A172 (cell line): Measurements from ENCODE around the gene FBXO17. TPM values are rescaled to one million over a fixed set of nuclear protein-coding genes. Genes with fewer than 3 reads are reported as not detected.
A peak's percentile ranks its signal among the peaks of the same experiment; 100 is the strongest.
"Not testable (repeated sequence)": the region's sequence is repeated elsewhere in the genome, so short reads cannot be mapped to it uniquely, and the experiment has no call there.

Experiments used
- DNase-seq: peaks from one replicate; pipeline ENCODE4 v3.0.0-alpha.2; 2015; ENCODE audit warnings: low spot score
- total RNA-seq: library from RNA; depleted of rRNA; stranded (reverse); fragments of >200 nt; shearing (Covaris generic); gene quantifications from 2 replicates; pipeline ENCODE4 v1.2.3, GENCODE V29; 2014

The FBXO17 gene
- total RNA-seq, 1 experiment from 2014 or later, result 21.9 TPM

- DNase-seq, result no peak
These were observed 30.5 kb downstream of the FBXO17 start for GRCh38 chr19:38944981-38945506.

- DNase-seq, result no peak
These were observed 32.9 kb downstream of the FBXO17 start for GRCh38 chr19:38942471-38943181.

- DNase-seq, result no peak
These were observed 33.6 kb downstream of the FBXO17 start for GRCh38 chr19:38941979-38942378.

- not testable (repeated sequence) for DNase-seq
These were observed 34.1 kb downstream of the FBXO17 start for GRCh38 chr19:38941466-38941865.

- DNase-seq, result no peak
These were observed 35.6 kb downstream of the FBXO17 start for GRCh38 chr19:38939957-38940356.

GRCh38 chr19:38933544-38933943, 42.0 kb downstream of the FBXO17 start:
- no peak for DNase-seq

GRCh38 chr19:38932425-38933179, 42.9 kb downstream of the FBXO17 start:
- DNase-seq, result no peak

- DNase-seq, result no peak
These were observed 44.1 kb downstream of the FBXO17 start for GRCh38 chr19:38931521-38931793.

- DNase-seq, result peak; percentile 99
These were observed 44.6 kb downstream of the FBXO17 start, which contains the start of gene MRPS12 for GRCh38 chr19:38930776-38931520. Gene MRPS12 (plus strand): TSS chr19:38930944. CDS start chr19:38931295, 351 bp downstream.

- peak; percentile 93 for DNase-seq
These were observed 45.4 kb downstream of the FBXO17 start, which contains the start of gene SARS2 for GRCh38 chr19:38929929-38930775. Gene SARS2 (minus strand): TSS chr19:38930763. CDS start chr19:38930736, 27 bp downstream.

GRCh38 chr19:38928391-38929001, 47.0 kb downstream of the FBXO17 start:
- no peak for DNase-seq

- no peak for DNase-seq
These were observed 51.2 kb downstream of the FBXO17 start for GRCh38 chr19:38924388-38924787.

GRCh38 chr19:38922482-38922881, 53.1 kb downstream of the FBXO17 start:
- DNase-seq, result no peak

GRCh38 chr19:38921420-38922274, 53.9 kb downstream of the FBXO17 start:
- no peak for DNase-seq

- DNase-seq, result no peak
These were observed 54.7 kb downstream of the FBXO17 start for GRCh38 chr19:38920602-38921419.

- no peak for DNase-seq
These were observed 55.5 kb downstream of the FBXO17 start for GRCh38 chr19:38919837-38920601.

GRCh38 chr19:38918526-38918925, 57.0 kb downstream of the FBXO17 start:
- no peak for DNase-seq

- peak; percentile 24 for DNase-seq
These were observed 57.5 kb downstream of the FBXO17 start for GRCh38 chr19:38917921-38918491.
